AG09309 (cell line): ENCODE measurements around the gene GNG7.
"Not testable (repeated sequence)": the region's sequence is repeated elsewhere in the genome, so short reads cannot be mapped to it uniquely, and the experiment has no call there.

Experiments used
- DNase-seq: peaks from one replicate; pipeline ENCODE4 v3.0.0-alpha.2; 2010; ENCODE audit warnings: low read depth
- H3K4me3 ChIP-seq: 2 replicates; pipeline ENCODE4 v1.5.1; 2011; ENCODE audit warnings: mild to moderate bottlenecking, low read depth, low read length, moderate library complexity; ENCODE audit not compliant: control insufficient read depth
- TF ChIP-seq, protein P1 (sequence below): IDR thresholded peaks from 2 replicates; pipeline ENCODE4 v1.5.1; 2011; ENCODE audit warnings: mild to moderate bottlenecking, low read depth, low read length, inconsistent platforms; ENCODE audit not compliant: insufficient read depth, control insufficient read depth; ENCODE audit errors: missing control alignments

Gene GNG7

GRCh38 chr19:2527171-2527570, 175.3 kb downstream of the GNG7 start:
- TF ChIP-seq, protein P1, sequence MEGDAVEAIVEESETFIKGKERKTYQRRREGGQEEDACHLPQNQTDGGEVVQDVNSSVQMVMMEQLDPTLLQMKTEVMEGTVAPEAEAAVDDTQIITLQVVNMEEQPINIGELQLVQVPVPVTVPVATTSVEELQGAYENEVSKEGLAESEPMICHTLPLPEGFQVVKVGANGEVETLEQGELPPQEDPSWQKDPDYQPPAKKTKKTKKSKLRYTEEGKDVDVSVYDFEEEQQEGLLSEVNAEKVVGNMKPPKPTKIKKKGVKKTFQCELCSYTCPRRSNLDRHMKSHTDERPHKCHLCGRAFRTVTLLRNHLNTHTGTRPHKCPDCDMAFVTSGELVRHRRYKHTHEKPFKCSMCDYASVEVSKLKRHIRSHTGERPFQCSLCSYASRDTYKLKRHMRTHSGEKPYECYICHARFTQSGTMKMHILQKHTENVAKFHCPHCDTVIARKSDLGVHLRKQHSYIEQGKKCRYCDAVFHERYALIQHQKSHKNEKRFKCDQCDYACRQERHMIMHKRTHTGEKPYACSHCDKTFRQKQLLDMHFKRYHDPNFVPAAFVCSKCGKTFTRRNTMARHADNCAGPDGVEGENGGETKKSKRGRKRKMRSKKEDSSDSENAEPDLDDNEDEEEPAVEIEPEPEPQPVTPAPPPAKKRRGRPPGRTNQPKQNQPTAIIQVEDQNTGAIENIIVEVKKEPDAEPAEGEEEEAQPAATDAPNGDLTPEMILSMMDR: no peak

DNA sequence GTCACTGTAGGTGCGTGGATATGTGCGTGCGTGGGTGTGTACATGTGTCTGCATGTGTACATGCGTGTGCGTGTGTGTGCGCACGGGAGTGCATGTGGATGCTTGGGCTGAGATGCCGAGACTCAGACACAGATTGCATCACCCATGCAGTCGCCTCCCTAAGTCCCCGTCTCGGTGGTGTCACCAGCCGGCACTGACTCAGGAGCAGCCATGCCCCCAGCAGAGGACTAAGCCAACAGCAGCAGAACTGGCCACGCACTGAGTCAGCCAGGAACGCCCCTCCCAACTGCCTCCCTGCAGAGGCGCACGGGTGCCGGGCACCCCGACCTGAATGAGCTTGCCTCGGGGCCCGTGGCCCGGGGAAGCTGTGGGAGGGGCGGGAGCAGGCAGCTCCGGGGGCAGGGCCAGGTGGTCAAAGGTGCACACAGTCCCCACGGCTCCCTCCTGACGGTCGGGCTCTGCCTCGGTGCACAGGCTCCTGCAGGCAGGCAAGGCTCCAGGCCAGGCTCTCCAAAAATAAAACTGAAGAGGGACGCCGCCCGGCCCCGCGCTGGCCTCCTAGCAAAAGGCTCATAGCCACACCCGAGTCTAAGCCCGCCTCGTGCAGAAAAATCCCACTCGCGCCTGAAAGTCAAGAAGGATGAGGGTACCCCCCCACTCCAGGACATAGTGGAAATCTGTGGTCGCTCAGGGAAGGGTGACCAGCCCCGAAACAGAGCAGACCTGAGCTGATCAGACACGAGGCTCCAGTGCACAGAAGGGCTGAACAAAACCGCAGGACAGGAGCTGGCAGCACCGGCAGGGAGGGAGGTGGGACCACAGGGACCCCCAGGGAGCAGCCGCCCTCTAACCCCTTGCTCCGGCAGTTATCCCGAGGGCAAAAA, 177.4 kb downstream of the GNG7 start:
- TF ChIP-seq, protein P1: no peak
- peak overlapping the region; percentile 34 for H3K4me3 ChIP-seq
- DNase-seq: no peak

More at GRCh38 chr19:2527171-2527570, 175.3 kb downstream of the GNG7 start:
- no peak for DNase-seq
- H3K4me3 ChIP-seq: no peak overlapping the region

GRCh38 chr19:2524361-2524839, 178.1 kb downstream of the GNG7 start:
- TF ChIP-seq, protein P1: no peak
- no peak overlapping the region for H3K4me3 ChIP-seq
- DNase-seq: no peak

DNA sequence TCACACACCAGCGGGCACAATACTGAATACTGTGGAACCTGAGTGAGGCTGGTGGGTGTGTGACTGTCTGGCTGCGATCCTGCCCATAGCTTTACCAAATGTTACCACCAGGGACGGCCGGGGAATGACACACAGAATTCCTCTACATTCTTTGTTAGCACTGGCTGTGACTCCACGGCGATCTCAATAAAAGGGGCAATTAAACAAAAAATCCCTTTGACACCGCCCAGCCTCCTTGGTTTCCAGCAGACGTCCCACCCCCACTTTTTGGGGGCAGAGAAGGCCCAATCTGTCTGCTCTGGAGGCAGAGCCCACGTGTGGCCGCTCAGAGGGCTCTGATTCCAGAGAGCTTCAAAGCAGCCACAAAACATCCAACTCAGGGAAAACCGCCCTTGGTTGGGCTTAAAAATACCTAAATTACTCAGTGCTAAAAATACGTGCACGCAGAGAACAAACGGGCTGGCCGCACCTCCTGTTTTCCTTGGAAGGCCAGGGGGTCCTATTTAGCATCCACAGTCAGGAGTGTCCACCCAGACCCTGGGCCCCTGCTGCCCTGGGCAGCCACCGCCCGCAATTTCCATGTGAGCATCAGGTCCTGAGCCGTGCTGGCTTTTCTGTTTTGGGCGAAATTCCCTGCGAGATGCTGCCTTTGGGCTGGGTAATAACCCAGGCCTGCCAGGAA, 178.7 kb downstream of the GNG7 start:
- no peak for DNase-seq
- TF ChIP-seq, protein P1: peak; percentile 54
- peak overlapping the region; percentile 3; the same call in 1 of the 2 replicates for H3K4me3 ChIP-seq

DNA sequence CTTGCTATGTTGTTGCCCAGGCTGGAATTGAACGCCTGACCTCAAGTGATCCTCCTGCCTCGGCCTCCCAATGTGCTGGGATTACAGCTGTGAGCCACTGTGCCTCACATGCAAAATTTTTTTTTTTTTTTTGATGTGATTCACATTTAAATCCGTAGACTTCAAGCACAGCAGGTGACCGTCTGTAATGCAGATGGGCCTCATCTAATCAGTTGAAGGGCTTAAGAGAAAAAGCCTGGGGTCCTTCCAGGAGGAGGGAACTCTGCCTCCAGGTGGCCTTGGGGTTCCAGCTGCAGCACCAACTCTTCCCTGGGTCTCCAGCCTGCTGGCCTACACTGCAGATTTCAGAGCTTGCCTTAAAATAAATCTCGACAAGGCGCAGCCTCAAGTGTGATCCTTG, 183.0 kb downstream of the GNG7 start:
- no peak overlapping the region for H3K4me3 ChIP-seq
- DNase-seq: no peak
- TF ChIP-seq, protein P1: no peak

GRCh38 chr19:2518856-2519255, 183.6 kb downstream of the GNG7 start:
- not testable (repeated sequence) for DNase-seq, H3K4me3 ChIP-seq
